Karpas-422 (cell line): ENCODE results near the gene TNS3. TPM values are rescaled to one million over a fixed set of nuclear protein-coding genes. Genes with fewer than 3 reads are reported as not detected.

Experiments
- DNase-seq: peaks from one replicate; pipeline ENCODE4 v3.0.0-alpha.2; 2015
- H2AFZ ChIP-seq: fragments of 200-600 bp; sonication (generic); 2 replicates; pipeline ENCODE4 v1.6.1; 2014; ENCODE audit warnings: antibody characterized with exemption, low read length, mixed read lengths
- H3K27ac ChIP-seq: fragments of 200-600 bp; sonication (generic); 2 replicates; pipeline ENCODE4 v1.5.1; 2014; ENCODE audit warnings: mild to moderate bottlenecking, low read length, moderate library complexity
- H3K27me3 ChIP-seq: fragments of 200-600 bp; sonication (generic); 2 replicates; pipeline ENCODE4 v1.6.1; 2014; ENCODE audit warnings: low read length, mixed read lengths
- H3K36me3 ChIP-seq: fragments of 200-600 bp; sonication (generic); 2 replicates; pipeline ENCODE4 v1.6.1; 2014; ENCODE audit warnings: low read length, mixed read lengths; ENCODE audit not compliant: insufficient read depth
- H3K4me1 ChIP-seq: fragments of 200-600 bp; sonication (generic); 2 replicates; pipeline ENCODE4 v1.6.1; 2014; ENCODE audit warnings: mild to moderate bottlenecking, low read length, mixed read lengths
- H3K4me2 ChIP-seq: fragments of 200-600 bp; sonication (generic); 2 replicates; pipeline ENCODE4 v1.6.1; 2014; ENCODE audit warnings: low read length, low read depth, mild to moderate bottlenecking; ENCODE audit not compliant: poor library complexity, severe bottlenecking
- H3K4me3 ChIP-seq: fragments of 200-600 bp; sonication (generic); 2 replicates; pipeline ENCODE4 v1.5.1; 2014; ENCODE audit warnings: mild to moderate bottlenecking, antibody characterized with exemption, low read length, mixed read lengths
- H3K79me2 ChIP-seq: fragments of 200-600 bp; sonication (generic); 2 replicates; pipeline ENCODE4 v1.6.1; 2014; ENCODE audit warnings: mild to moderate bottlenecking, low read length, mixed read lengths
- H3K9ac ChIP-seq: fragments of 200-600 bp; sonication (generic); 2 replicates; pipeline ENCODE4 v1.6.0; 2014; ENCODE audit warnings: low read length
- H3K9me2 ChIP-seq: fragments of 200-600 bp; sonication (generic), shearing (Covaris generic); replicated peaks from 2 replicates; pipeline ENCODE4 v1.6.0; 2014; ENCODE audit warnings: mild to moderate bottlenecking, low read length, moderate library complexity; ENCODE audit not compliant: insufficient read depth
- H3K9me3 ChIP-seq: fragments of 300-700, 200-600 bp; sonication (generic); 2 replicates; pipeline ENCODE4 v1.6.1; 2014; ENCODE audit warnings: low read length, mixed read lengths
- H4K20me1 ChIP-seq: fragments of 200-600 bp; sonication (generic); 2 replicates; pipeline ENCODE4 v1.6.1; 2014; ENCODE audit warnings: mild to moderate bottlenecking, antibody characterized with exemption, low read length, low read depth; ENCODE audit not compliant: insufficient read depth
- total RNA-seq: library from RNA; depleted of rRNA; stranded (reverse); fragments of >200 nt; shearing (Covaris generic); gene quantifications from 2 replicates; pipeline ENCODE4 v1.2.3, GENCODE V29; 2014; ENCODE audit warnings: low replicate concordance

The TNS3 gene
- total RNA-seq, 1 experiment from 2014 or later, result 56.6 TPM

GRCh38 chr7:47239034-47239433 lies 342.9 kb downstream of the TNS3 start:
- H3K9ac ChIP-seq, result no peak overlapping the region
- DNase-seq, result no peak
- no peak overlapping the region for H3K4me2 ChIP-seq
- no peaks in the 10 kb centered on the region for H4K20me1 ChIP-seq
- H3K9me3 ChIP-seq, result no peaks in the 10 kb centered on the region
- no peak overlapping the region for H3K4me3 ChIP-seq
- H3K4me1 ChIP-seq, result no peaks in the 10 kb centered on the region
- H3K36me3 ChIP-seq, result no peaks in the 10 kb centered on the region
- no peaks in the 10 kb centered on the region for H3K79me2 ChIP-seq
- H3K27ac ChIP-seq, result no peak overlapping the region
- no peaks in the 10 kb centered on the region for H3K9me2 ChIP-seq
- H3K27me3 ChIP-seq, result no peaks in the 10 kb centered on the region
- H2AFZ ChIP-seq, result no peak overlapping the region

- no peaks in the 10 kb centered on the region for H3K9me2 ChIP-seq
- no peaks in the 10 kb centered on the region for H3K9me3 ChIP-seq
- H4K20me1 ChIP-seq, result no peaks in the 10 kb centered on the region
- no peak overlapping the region for H3K9ac ChIP-seq
- H3K27me3 ChIP-seq, result no peaks in the 10 kb centered on the region
- H3K4me1 ChIP-seq, result no peaks in the 10 kb centered on the region
- H3K4me2 ChIP-seq, result no peak overlapping the region
- H3K36me3 ChIP-seq, result no peaks in the 10 kb centered on the region
- H2AFZ ChIP-seq, result no peak overlapping the region
- H3K4me3 ChIP-seq, result no peak overlapping the region
- H3K27ac ChIP-seq, result no peak overlapping the region
- no peak for DNase-seq
- no peaks in the 10 kb centered on the region for H3K79me2 ChIP-seq
Observed at GRCh38 chr7:47236480-47237129, 345.3 kb downstream of the TNS3 start.

- Histone ChIP-seq H3K9me3 (no peaks in the 10 kb centered on the region), H3K9ac (no peak overlapping the region), H3K27me3 (no peaks in the 10 kb centered on the region), H3K4me2 (no peak overlapping the region), H3K9me2 (no peaks in the 10 kb centered on the region), H3K79me2 (no peaks in the 10 kb centered on the region), H3K36me3 (no peaks in the 10 kb centered on the region), H3K27ac (no peak overlapping the region), H3K4me3 (no peak overlapping the region), H4K20me1 (no peaks in the 10 kb centered on the region), H3K4me1 (no peaks in the 10 kb centered on the region), H2AFZ (no peak overlapping the region)
- DNase-seq, result no peak
Observed at GRCh38 chr7:47233996-47234395, 347.9 kb downstream of the TNS3 start.

- H2AFZ ChIP-seq, result no peak overlapping the region
Observed at GRCh38 chr7:47232751-47233412, 349.0 kb downstream of the TNS3 start.

GRCh38 chr7:47231627-47232026 lies 350.3 kb downstream of the TNS3 start:
- H3K9ac ChIP-seq, result no peak overlapping the region
- H3K27ac ChIP-seq, result no peak overlapping the region
- no peaks in the 10 kb centered on the region for H3K27me3 ChIP-seq

More at GRCh38 chr7:47232751-47233412, 349.0 kb downstream of the TNS3 start:
- H3K36me3 ChIP-seq, result no peaks in the 10 kb centered on the region
- no peaks in the 10 kb centered on the region for H3K79me2 ChIP-seq
- no peaks in the 10 kb centered on the region for H4K20me1 ChIP-seq
- peaks cover 6% of the 10 kb centered on the region for H3K4me1 ChIP-seq
- H3K4me3 ChIP-seq, result no peak overlapping the region
- H3K9me2 ChIP-seq, result no peaks in the 10 kb centered on the region
- H3K4me2 ChIP-seq, result no peak overlapping the region
- no peak for DNase-seq
- H3K27me3 ChIP-seq, result no peaks in the 10 kb centered on the region
- no peak overlapping the region for H3K9ac ChIP-seq
- H3K27ac ChIP-seq, result no peak overlapping the region
- H3K9me3 ChIP-seq, result no peaks in the 10 kb centered on the region

GRCh38 chr7:47231032-47231431 lies 350.9 kb downstream of the TNS3 start:
- Histone ChIP-seq H3K36me3 (no peaks in the 10 kb centered on the region), H3K4me2 (no peak overlapping the region), H3K27ac (no peak overlapping the region), H4K20me1 (no peaks in the 10 kb centered on the region), H3K4me3 (no peak overlapping the region), H3K9me3 (no peaks in the 10 kb centered on the region), H3K9me2 (no peaks in the 10 kb centered on the region), H3K4me1 (peaks cover 11% of the 10 kb centered on the region), H3K27me3 (no peaks in the 10 kb centered on the region), H3K79me2 (no peaks in the 10 kb centered on the region), H2AFZ (no peak overlapping the region), H3K9ac (no peak overlapping the region)
- no peak for DNase-seq

More at GRCh38 chr7:47231627-47232026, 350.3 kb downstream of the TNS3 start:
- no peaks in the 10 kb centered on the region for H3K9me2 ChIP-seq
- H3K4me1 ChIP-seq, result peaks cover 11% of the 10 kb centered on the region
- H3K36me3 ChIP-seq, result no peaks in the 10 kb centered on the region
- no peaks in the 10 kb centered on the region for H3K9me3 ChIP-seq
- H2AFZ ChIP-seq, result no peak overlapping the region
- H3K4me2 ChIP-seq, result no peak overlapping the region
- no peak for DNase-seq
- H3K79me2 ChIP-seq, result no peaks in the 10 kb centered on the region
- no peaks in the 10 kb centered on the region for H4K20me1 ChIP-seq
- H3K4me3 ChIP-seq, result no peak overlapping the region

- H3K36me3 ChIP-seq, result no peaks in the 10 kb centered on the region
- no peaks in the 10 kb centered on the region for H3K9me2 ChIP-seq
- H3K4me1 ChIP-seq, result peaks cover 11% of the 10 kb centered on the region
- no peaks in the 10 kb centered on the region for H3K79me2 ChIP-seq
- H3K4me3 ChIP-seq, result no peak overlapping the region
- DNase-seq, result peak; percentile 83
- H3K27ac ChIP-seq, result no peak overlapping the region
- H3K9ac ChIP-seq, result no peak overlapping the region
- H4K20me1 ChIP-seq, result no peaks in the 10 kb centered on the region
- H3K27me3 ChIP-seq, result no peaks in the 10 kb centered on the region
- no peak overlapping the region for H2AFZ ChIP-seq
- H3K9me3 ChIP-seq, result no peaks in the 10 kb centered on the region
- H3K4me2 ChIP-seq, result peak overlapping the region; percentile 28
Observed at GRCh38 chr7:47228386-47229014, 353.4 kb downstream of the TNS3 start.

GRCh38 chr7:47227762-47228177 lies 354.1 kb downstream of the TNS3 start:
- Histone ChIP-seq H4K20me1 (no peaks in the 10 kb centered on the region), H3K79me2 (no peaks in the 10 kb centered on the region), H3K27ac (no peak overlapping the region), H3K27me3 (no peaks in the 10 kb centered on the region), H3K9ac (no peak overlapping the region), H3K9me3 (no peaks in the 10 kb centered on the region), H3K4me3 (no peak overlapping the region), H3K36me3 (no peaks in the 10 kb centered on the region), H3K9me2 (no peaks in the 10 kb centered on the region), H3K4me1 (peaks cover 11% of the 10 kb centered on the region), H2AFZ (no peak overlapping the region), H3K4me2 (peak overlapping the region; percentile 23)
- DNase-seq, result no peak
